K562 (cell line): ENCODE measurements around the gene ODAD2. TPM values are rescaled to one million over a fixed set of nuclear protein-coding genes. Genes with fewer than 3 reads are reported as not detected.

Experiments used
- ATAC-seq: fragments of 200-7000 bp; cut with Tn5 transposase; 3 replicates; pipeline ENCODE4 v1.9.1; 2020; ENCODE audit warnings: moderate library complexity
- BruUV-seq: library from RNA; stranded (reverse); fragments of 400-500 nt; replicated peaks from 2 replicates; lab custom pipeline; 2021; lab: Mats Ljungman, UMichigan
- CTCF ChIA-PET: fragments of 300-600 bp; formaldehyde crosslinking; extraction: SDS; loops from one replicate; lab custom pipeline; 2021; ENCODE audit warnings: low intra/inter-chr PET ratio; lab: Yijun Ruan, JAX
- POLR2A ChIA-PET: fragments of 300-600, 350-650 bp; sonication (Branson Sonifier 250); formaldehyde crosslinking; extraction: SDS; loops from one replicate; lab custom pipeline; 2021; ENCODE audit warnings: antibody characterized with exemption, inconsistent platforms; lab: Yijun Ruan, JAX
- DNase-seq, 4 experiments: peaks; one replicate each; pipeline versions ENCODE4 v3.0.0 to v3.0.0-alpha.2; 2011 to 2018; ENCODE audit warnings: low spot score in 3 of 4, mixed read lengths in 3 of 4; ENCODE audit errors: extremely low read depth in 1 of 4
- FAIRE-seq: peaks from 2 replicates; lab custom pipeline; 2011; peaks lifted over from hg19 to GRCh38; lab: Jason Lieb, UNC
- H2AFZ ChIP-seq: 2 replicates; pipeline ENCODE4 v1.6.0; 2011; ENCODE audit warnings: low read depth, low read length, control low read depth, inconsistent platforms
- H3K27ac ChIP-seq: fragments of 200-600 bp; 3 replicates; pipeline ENCODE4 v1.8.0; 2011; ENCODE audit warnings: low read depth, mild to moderate bottlenecking, control low read depth, inconsistent platforms, low read length, moderate library complexity, mixed read lengths; ENCODE audit errors: extremely low read depth
- H3K27me3 ChIP-seq, 2 experiments: fragments of 300-600 bp in 1 of 2; 2 replicates in 1 of 2; 3 replicates in 1 of 2; pipeline versions ENCODE4 v1.6.0 to v1.8.0; 2011; ENCODE audit warnings: inconsistent platforms in 2 of 2, low read length in 2 of 2, mild to moderate bottlenecking in 1 of 2, mixed read lengths in 1 of 2, moderate library complexity in 1 of 2; ENCODE audit not compliant: control insufficient read depth in 2 of 2, insufficient read depth in 2 of 2
- H3K36me3 ChIP-seq: fragments of 300-600 bp; 3 replicates; pipeline ENCODE4 v1.8.0; 2011; ENCODE audit warnings: mild to moderate bottlenecking, low read length, inconsistent platforms; ENCODE audit not compliant: control insufficient read depth, insufficient read depth
- H3K4me1 ChIP-seq, 2 experiments: fragments of 200-600 bp in 1 of 2; replicated peaks in 1 of 2; 2 replicates in 1 of 2; 3 replicates in 1 of 2; pipeline versions ENCODE4 v1.5.1 to v1.8.0; 2011; ENCODE audit warnings: inconsistent platforms in 2 of 2, low read length in 2 of 2, mild to moderate bottlenecking in 1 of 2, mixed read lengths in 1 of 2, moderate library complexity in 1 of 2; ENCODE audit not compliant: control insufficient read depth in 2 of 2, insufficient read depth in 2 of 2
- H3K4me2 ChIP-seq: 2 replicates; pipeline ENCODE4 v1.6.1; 2011; ENCODE audit warnings: low read length, control low read depth, inconsistent platforms, mixed read lengths; ENCODE audit not compliant: insufficient read depth
- H3K4me3 ChIP-seq: fragments of 200-600 bp; sonication (generic), shearing (Covaris generic); 2 replicates; pipeline ENCODE4 v1.5.1; 2016; ENCODE audit warnings: control low read depth, inconsistent platforms
- H3K79me2 ChIP-seq: fragments of 200-600 bp; 3 replicates; pipeline ENCODE4 v1.8.0; 2011; ENCODE audit warnings: low read length, inconsistent platforms; ENCODE audit not compliant: control insufficient read depth, insufficient read depth
- H3K9ac ChIP-seq, 2 experiments: 2 replicates each; pipeline versions ENCODE4 v1.6.0 to v1.6.1; 2011; ENCODE audit warnings: low read depth in 2 of 2, low read length in 2 of 2, control low read depth in 1 of 2, inconsistent platforms in 1 of 2, mild to moderate bottlenecking in 1 of 2, mixed read lengths in 1 of 2; ENCODE audit not compliant: insufficient read depth in 1 of 2
- H3K9me1 ChIP-seq: one replicate; pipeline ENCODE4 v1.6.0; 2011; ENCODE audit warnings: inconsistent platforms, mild to moderate bottlenecking, low read length, moderate library complexity; ENCODE audit not compliant: control insufficient read depth, insufficient read depth
- H3K9me3 ChIP-seq: replicated peaks from 2 replicates; pipeline ENCODE4 v1.5.1; 2011; ENCODE audit warnings: low read depth, low read length, inconsistent platforms; ENCODE audit not compliant: control insufficient read depth, insufficient read depth
- H4K20me1 ChIP-seq: replicated peaks from 2 replicates; pipeline ENCODE4 v1.6.1; 2011; ENCODE audit warnings: low read length, inconsistent platforms, mixed read lengths; ENCODE audit not compliant: control insufficient read depth, insufficient read depth
- ATF3 ChIP-seq, 2 experiments: fragments of 450-650 bp in 1 of 2; sonication (generic) in 1 of 2; formaldehyde crosslinking in 1 of 2; IDR thresholded peaks in 1 of 2; conservative IDR thresholded peaks in 1 of 2; 2 replicates each; pipeline versions ENCODE4 v1.6.1 to v1.8.1; 2016 to 2023; ENCODE audit warnings: mild to moderate bottlenecking in 2 of 2, moderate library complexity in 2 of 2, inconsistent platforms in 1 of 2, missing genetic modification reagents in 1 of 2
- ATF7 ChIP-seq: fragments of 450-650 bp; IDR thresholded peaks from 2 replicates; pipeline ENCODE4 v1.7.1; 2014; ENCODE audit warnings: mild to moderate bottlenecking, moderate library complexity
- TCFL5 ChIP-seq: fragments of 250-450 bp; sonication (Bioruptor Pico); conservative IDR thresholded peaks from 2 replicates; pipeline ENCODE4 v1.6.1; 2021; ENCODE audit warnings: mild to moderate bottlenecking, moderate library complexity, matching md5 sums
- whole genome bisulfite sequencing: fragments of 100-300 bp; shearing (Covaris generic); methylation state at CpG from one replicate; pipeline ENCODE4 v1.1.6; 2016; ENCODE audit warnings: low coverage, mixed read lengths; ENCODE audit not compliant: insufficient coverage; ENCODE audit errors: missing lambda C conversion rate; 5-methylcytosine and 5-hydroxymethylcytosine counted together
- in situ Hi-C: fragments of 300-500 bp; cut with MboI; formaldehyde crosslinking; loops from 4 replicates; pipeline ENCODE4 v1.15.0; 2018; ENCODE audit warnings: inconsistent platforms, mixed read lengths
- intact Hi-C: fragments of 100-400 bp; cut with micrococcal nuclease; formaldehyde crosslinking; loops from 2 replicates; pipeline ENCODE4 v1.14.2; 2022
- polyA plus RNA-seq, 8 experiments: library from polyadenylated mRNA; depleted of rRNA in 4 of 8; stranded (reverse) in 5 of 8; unstranded in 3 of 8; fragments of >200 nt; fragmentation: Nextera tagmentation in 2 of 8; fragmentation: Illumina TruSeq in 1 of 8; extraction: Ambion mirVana in 2 of 8; extraction: Trizol in 1 of 8; gene quantifications; 2 replicates each; pipeline versions ENCODE4 v1.2.1 to v1.2.3, GENCODE V29; 2011 to 2014; ENCODE audit warnings: inconsistent platforms in 1 of 8, missing spikeins in 1 of 8
- total RNA-seq, 7 experiments: library from RNA; depleted of rRNA in 6 of 7; stranded (reverse); fragments of >200 nt in 6 of 7; fragmentation: Illumina TruSeq in 2 of 7; extraction: Trizol in 2 of 7; gene quantifications; 2 replicates each; pipeline versions ENCODE4 v1.2.1 to v1.2.3, GENCODE V29; 2011 to 2021; ENCODE audit warnings: low replicate concordance in 1 of 7

Gene ODAD2
- total and polyA plus RNA-seq, 9 of the 15 experiments (the other 6 are each of a cell fraction or from before 2014, with no cell fraction given): not detected

GRCh38 chr10:28001353-28001752 is 2.5 kb upstream of the ODAD2 start:
- no peak overlapping the region for H3K4me3 ChIP-seq
- CTCF ChIA-PET: no interaction called here
- H3K27ac ChIP-seq: no peak overlapping the region
- DNase-seq (no peak), ATAC-seq (no peak), FAIRE-seq (no peak)
- intact Hi-C loops (no loop called here), in situ Hi-C loops (no loop called here)
- no peaks in the 10 kb centered on the region for H3K79me2 ChIP-seq
- no TSS peak for BruUV-seq
- H3K9ac ChIP-seq: no peak overlapping the region
- H3K9me3 ChIP-seq: no peaks in the 10 kb centered on the region
- H3K9me1 ChIP-seq: no peaks in the 10 kb centered on the region
- no peaks in the 10 kb centered on the region for H3K36me3 ChIP-seq
- no peak overlapping the region for H3K4me2 ChIP-seq
- peaks cover 0 to 9% of the 10 kb centered on the region in 2 experiments; a peak in 2 of 5 replicates for H3K4me1 ChIP-seq
- POLR2A ChIA-PET: no interaction called here
- no peak for TF ChIP-seq TCFL5
- TF ChIP-seq ATF3 (IDR thresholded peaks at IDR 0.05): peak; percentile 30
- no peak for TF ChIP-seq ATF3 (CRISPR knock-in tag; conservative IDR thresholded peaks at IDR 0.05)
- TF ChIP-seq ATF7: peak; percentile 37; the same call in 1 of the 2 replicates
- TF ChIP-seq, all 486 proteins: peak for 2
- H4K20me1 ChIP-seq: no peaks in the 10 kb centered on the region
- H2AFZ ChIP-seq: no peak overlapping the region
- 0% methylated on average over 7 of the region's 7 CpGs for WGBS
- H3K27me3 ChIP-seq: peaks cover 6 to 19% of the 10 kb centered on the region in 2 experiments; a peak in 3 of 5 replicates
